ENCODE results near the gene CNTFR.

The CNTFR gene

GRCh38 chr9:34502891-34503290 is 86.6 kb downstream of the CNTFR start:
- FAIRE-seq, result no peak

- no peak for FAIRE-seq
Observed at GRCh38 chr9:34502471-34502870, 87.1 kb downstream of the CNTFR start.

GRCh38 chr9:34501889-34502425 is 87.6 kb downstream of the CNTFR start:
- no peak for FAIRE-seq

Measured in G401.6 (cell line).